Stimulated activated CD4-positive, alpha-beta T cell treated with anti-CD3 and anti-CD28 coated beads, Interleukin-4, amount 100 ng/mL, for 48 hours (primary cell): ENCODE measurements around the gene WBP2NL.

Source experiments
- DNase-seq, 2 donors: peaks; one replicate each; pipeline ENCODE4 v3.0.0-alpha.2; 2020; ENCODE audit warnings: low read depth in 2 of 2

The WBP2NL gene

DNA sequence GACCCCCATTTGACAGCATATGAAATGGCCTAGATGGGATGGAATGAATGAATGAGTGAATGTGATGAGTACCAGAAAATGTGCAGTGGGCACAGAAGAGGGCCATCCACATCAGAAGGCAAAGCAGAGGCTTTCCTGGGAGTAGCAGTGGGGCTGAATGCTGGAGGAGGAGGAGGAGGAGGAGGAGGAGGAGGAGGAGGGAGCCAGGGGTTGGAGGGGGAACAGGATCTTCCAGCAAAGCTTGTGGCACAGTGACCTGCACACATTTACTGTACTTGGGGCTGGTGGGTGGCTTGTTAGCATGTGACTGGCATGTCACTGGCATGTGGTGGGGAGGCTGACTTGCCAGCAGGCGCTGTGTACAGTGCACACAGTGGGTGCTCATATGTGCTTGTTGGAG lies 19.9 kb upstream of the WBP2NL start:
- no peak for DNase-seq

DNA sequence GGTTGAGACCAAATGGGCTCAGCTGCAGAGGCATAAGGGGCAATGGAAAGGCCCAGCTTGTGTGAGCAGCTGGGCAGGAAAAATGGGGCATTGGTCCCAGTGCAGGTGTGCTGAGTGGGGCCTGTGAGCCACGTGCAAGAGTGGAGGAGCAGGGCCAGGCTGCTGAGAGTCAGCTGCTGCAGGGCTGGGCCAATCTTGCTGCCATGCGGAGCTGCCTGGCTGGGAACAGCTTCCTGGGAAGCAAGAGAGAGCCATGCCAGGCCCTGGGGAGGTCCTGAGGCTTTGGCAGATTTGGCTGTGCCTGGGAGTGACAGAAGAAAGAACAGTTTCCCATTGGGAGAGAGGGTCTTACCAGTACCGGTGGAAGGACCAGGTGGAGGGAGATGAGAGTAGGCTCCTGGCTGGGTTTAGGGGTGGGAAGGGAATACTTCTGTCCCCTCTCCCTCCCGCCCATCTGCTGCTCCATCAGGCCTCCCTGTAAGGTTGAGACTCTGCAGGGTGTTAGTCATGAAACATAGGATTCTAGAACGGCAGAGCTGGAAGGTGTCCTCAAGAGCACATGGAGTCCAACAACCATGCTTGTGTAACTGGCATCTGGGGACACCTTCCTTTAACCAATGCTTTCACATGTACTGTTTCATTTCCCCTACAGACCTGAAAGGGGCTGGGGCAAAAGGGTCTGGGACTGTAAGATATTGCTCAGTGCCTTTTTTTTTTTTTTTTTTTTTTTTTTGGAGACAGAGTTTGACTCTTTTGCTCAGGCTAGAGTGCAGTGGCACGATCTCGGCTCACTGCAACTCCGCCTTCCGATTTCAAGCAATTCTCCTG lies 19.0 kb upstream of the WBP2NL start:
- DNase-seq: no peak

DNA sequence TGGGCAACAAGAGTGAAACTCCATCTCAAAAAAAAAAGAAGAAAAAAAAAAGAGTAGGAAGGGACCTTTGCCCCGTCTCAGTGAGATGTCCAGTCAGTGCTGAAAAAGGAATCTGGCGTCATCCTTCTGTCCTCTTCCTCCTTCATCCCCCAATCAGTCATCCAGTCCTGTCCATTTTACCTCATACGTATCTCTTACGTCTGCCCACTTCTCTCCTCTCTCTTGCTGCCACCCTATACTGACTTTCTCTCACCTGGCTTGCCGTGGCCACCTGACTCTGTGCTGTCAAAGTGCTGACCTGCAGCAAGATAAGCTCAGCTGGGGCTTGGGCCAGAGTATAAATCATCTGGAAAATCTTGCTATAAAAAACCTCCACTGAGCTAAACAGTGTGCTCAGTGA lies 15.7 kb upstream of the WBP2NL start:
- DNase-seq: no peak

DNA sequence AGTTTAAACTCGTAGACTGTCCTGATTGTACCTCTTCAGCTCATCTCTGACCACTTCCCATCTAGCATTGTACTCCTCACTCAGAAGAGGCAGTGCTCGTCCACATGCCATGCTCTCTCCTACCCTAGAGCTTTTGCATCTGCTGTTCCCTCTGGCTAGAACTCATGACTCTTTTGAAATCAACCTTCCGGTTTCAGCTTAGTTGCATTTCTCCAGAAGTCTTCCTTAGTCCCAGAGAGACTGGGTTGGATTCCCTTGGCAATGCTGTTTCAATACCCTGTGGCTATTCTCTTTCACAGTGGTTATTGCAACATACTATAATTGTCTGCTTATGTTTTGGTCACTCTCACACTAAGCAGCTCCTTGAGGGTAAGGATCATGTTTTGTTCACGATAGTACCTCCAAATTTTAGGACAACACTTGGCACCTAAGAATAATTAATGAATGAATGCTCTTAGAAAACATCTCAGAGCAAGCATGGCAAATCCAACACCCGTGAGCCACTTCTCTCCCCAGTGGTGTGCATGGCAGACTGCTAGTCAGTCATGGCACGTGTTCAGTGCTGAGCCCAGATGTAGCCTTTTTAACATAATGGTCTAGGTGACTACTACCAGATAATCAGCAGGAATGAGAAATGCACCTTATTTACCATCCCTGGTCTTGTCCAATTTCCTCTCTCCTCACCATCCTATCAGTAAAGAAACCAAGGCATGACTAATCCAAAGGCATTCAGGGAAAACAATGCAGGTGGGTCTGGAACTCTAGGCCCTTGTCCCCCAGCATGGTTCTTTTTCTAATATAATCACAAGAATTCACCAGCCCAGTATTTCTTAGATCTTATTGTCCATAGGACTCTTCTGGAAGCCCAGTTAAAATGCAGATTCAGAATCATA lies 14.8 kb upstream of the WBP2NL start:
- DNase-seq: no peak

DNA sequence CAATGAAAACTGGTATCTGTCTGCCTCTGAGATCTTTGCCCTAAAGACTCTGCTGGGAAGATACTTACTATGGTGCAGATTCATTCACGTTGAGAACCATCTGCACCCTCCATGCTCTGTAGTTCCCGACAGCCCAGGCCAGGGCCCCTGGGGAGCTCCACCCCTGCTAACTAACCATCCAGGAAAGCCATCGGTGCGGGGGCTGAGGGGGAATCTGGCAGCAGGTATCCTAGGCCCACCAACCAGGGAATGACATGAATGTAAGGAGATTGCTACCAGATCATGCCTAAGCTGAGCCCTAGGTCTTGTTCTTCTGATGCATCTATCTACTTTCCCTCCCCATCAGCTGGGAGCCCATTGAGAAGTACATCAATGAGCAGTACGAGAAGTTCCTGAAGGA lies 11.3 kb upstream of the WBP2NL start:
- DNase-seq: no peak

DNA sequence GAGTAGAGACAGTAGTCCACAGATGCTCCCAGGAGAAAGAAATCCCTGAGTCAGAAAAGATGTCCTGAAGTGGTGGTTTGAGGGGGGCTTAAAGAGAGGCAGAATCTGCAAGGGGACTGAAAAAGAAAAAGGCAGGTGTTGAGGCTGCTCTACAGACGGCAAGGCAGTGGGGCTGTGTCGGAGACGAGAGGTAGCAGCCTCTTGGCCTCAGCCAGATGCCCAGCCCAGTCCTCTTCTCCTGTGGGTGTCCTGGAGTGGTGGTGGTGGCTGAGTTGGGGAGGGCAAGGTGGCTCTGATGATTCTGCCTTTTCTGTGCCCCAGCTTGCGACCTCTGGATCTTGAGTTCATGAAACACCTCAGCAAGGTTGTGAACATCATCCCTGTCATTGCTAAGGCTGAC lies 9.3 kb upstream of the WBP2NL start:
- DNase-seq: no peak

DNA sequence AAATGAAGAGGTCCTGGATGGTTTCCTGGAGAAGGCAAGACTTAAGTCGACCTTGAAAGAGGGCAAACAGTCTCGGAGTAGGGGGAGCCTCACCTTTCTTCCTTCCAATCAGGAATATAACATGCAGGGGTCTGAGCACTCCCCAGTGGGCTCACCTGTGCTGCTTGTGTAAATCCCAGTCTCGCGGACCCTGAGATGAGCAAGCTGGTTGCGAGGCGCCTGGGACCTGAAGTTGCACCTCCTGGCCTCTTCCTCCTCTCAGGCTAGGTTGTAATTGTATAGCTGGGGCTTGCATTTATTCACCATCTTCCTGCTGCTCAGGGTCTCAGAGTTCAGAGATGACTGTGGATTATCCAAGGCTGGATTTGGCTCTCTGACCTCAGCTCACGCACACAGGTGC lies 7.5 kb upstream of the WBP2NL start:
- no peak for DNase-seq

DNA sequence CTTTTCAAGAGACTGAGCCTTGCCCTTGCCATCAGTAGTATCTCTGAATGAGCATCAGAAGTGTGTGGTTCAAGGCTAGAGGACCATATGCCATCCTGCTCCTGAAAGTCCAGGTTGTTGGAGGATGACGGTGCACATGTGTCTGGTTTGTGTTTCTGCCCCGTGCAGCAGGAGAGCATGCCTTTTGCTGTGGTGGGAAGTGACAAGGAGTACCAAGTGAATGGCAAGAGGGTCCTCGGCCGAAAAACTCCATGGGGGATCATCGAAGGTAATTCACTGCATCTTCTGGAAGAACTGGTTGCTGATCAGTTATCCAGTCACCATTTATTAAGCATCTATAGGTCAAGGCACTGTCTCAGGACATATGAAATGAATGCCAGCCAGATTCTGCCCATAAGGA lies 6.1 kb upstream of the WBP2NL start:
- DNase-seq: no peak

DNA sequence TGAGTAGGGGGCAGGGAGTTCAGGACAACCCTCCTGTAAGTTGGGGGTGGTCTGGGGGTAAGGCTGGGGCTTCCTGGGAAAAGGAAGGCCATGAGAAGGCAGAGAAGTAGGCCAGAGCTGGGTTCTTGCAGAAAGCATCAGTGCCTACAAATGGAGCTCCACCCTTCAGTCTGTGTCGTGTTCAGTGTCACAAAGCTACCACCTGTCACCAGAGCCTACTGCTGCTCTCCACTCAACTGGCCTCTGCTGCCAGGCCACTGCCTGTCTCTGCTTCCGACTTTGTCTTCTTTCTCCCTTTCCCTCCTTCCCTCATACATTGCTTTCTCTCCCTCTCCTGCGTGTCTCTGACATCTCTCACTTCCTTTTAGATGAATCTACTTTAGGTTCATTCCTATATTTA lies 3.4 kb upstream of the WBP2NL start:
- DNase-seq: no peak

DNA sequence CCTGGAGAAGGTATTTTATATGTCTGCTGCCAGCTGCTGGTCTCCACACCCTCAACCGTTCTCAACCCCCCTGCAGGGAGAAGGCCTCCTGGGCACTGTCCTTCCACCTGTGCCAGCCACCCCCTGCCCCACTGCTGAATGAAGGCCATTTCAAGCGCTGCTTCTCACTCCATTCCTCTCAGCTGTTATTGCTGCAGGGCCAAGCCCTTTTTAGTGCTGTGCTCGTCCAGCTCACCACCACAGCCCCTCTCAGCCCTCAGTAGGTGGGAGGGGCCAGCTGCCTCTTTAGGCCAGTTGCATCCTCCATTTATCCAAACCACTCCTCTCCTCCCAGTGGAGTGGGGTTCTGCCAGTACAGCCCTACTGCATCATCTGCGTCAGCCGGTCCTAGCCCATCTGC lies 1.8 kb upstream of the WBP2NL start:
- no peak for DNase-seq

DNA sequence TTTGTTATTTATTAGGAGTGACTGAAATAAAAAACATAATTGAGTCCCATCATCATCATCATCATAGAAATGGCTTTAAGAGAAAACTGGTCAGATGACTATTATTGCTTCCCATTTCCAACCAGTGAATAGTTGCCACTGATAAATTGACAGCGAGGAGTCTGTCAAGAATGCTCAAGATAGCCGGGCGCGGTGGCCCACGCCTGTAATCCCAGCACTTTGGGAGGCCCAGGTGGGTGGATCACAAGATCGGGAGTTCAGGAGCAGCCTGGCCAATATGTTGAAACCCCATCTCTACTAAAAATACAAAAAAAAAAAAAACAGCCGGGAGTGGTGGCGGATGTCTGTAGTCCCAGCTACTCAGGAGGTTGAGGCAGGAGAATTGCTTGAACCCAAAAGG lies 1.9 kb downstream of the WBP2NL start:
- no peak for DNase-seq

DNA sequence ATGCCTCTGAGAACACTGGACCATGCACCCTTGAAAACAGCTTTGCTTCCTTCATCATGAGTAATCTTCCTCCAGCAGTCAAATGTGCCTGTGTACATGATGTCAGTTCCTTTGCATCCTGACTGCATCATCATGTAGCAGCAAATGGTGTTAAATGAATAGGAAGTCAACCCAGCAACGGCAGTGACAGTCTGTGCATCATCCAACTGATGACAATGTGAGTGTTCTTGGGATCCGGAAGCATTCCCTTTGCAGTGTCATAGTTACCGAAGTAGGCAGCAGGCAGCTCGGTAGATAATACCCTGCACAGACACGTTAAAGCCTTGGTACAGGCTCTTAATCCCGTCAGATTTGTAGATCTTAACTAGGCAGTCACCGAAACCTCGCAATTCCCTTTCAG lies 2.5 kb downstream of the WBP2NL start:
- no peak for DNase-seq

DNA sequence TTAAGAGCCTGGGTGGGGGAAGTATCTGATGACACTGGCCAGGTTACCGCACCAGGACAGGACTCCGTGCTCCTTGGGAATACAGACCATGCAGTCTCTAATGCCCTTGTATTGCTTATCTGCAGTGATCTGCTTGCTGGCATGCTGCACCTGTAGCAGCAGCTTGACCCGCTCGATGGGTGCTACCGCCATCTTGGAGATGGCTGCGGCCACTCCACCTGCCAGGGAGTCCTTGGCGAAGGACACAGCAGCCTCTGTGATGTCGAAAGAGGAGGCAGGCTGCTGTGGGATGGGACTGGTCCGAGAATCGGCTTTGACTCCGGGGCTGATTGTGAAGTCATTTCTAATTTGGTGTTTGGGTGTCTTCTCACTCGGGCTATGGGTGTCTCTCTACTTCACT lies 3.1 kb downstream of the WBP2NL start:
- DNase-seq: no peak

DNA sequence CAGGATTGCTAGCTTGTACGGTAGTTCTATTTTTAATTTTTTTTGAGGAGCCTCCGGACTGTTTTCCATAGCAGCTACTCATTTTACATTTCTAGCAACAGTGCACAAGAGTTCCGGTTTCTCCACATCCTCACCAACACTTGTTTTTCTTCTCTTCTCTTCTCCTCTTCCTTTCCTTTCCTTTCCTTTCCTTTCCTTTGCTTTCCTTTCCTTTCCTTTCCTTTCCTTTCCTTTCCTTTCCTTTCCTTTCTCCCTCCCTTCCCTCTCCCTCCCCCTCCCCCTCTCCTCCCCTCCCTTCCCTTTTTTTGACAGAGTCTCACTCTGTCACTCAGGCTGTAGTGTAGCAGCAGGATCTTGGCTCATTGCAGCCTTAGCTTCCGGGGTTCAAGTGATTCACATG lies 9.3 kb downstream of the WBP2NL start:
- DNase-seq: no peak

DNA sequence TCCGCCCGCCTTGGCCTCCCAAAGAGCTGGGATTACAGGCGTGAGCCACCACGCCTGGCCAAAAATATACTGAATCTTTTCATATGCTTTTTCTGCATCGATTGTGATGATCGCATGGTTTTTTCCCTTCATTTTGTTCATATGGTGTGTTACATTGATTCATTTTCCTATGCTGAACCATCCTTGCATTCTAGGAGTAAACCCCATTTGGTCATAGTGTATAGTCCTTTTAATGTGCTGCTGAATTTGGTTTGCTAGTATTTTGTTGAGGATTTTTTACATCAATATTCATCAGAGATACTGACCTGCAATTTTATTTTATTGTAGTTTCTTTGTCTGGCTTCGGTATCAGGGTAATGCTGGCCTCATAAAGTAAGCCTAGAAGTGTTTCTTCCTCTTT lies 12.2 kb downstream of the WBP2NL start:
- DNase-seq: no peak

DNA sequence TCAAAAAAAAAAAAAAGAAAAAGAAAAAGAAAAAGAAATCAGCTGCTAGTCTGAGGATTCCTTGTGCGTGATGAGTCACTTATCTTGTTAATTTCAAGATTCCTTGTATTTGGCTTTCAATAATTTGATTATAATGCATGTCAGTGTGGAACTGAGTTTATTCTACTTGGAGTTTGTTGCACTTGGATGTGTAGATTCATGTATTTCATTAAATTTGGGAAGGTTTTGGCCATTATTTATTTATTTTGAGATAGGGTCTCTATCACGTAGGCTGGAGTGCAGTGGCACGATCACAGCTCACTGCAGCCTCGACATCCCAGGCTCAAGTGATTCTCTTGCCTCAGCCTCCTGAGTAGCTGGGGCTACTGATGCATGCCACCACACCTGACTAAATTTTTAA lies 14.8 kb downstream of the WBP2NL start:
- DNase-seq: no peak

DNA sequence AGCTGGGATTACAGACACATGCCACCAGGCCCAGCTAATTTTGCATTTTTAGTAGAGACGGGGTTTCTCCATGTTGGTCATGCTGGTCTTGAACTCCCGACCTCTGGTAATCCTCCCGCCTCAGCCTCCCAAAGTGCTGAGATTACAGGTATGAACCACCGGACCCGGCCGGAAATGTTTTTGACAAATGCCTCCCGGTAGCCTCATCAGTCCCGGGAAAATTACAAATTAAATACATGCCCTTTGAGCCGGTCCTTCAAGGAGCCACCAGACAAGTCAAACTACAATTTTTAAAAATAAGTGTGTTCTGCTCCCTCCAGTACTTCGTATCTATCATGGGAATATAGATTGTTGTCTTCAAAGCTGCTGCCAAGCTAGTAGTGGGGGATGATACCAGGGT lies 17.5 kb downstream of the WBP2NL start:
- no peak for DNase-seq

DNA sequence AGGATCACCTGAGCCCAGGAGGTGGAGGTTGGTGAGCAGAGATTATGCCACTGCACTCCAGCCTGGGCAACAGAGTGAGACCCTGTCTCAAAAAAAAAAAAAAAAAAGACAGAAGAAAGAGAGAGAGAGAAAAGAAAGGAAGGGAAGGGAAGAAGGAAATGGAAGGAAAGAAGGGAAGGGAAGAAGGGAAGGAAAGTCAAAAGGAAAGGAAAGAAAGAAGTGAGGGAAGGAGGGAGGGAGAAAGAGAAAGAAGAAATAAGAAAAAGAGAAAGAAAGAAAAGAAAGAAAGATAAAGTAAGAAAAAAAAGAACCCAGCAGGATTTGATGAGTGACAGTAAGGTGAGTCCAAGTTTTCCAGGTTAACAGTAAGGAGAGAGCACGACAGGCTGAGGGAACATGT lies 19.6 kb downstream of the WBP2NL start:
- no peak for DNase-seq

DNA sequence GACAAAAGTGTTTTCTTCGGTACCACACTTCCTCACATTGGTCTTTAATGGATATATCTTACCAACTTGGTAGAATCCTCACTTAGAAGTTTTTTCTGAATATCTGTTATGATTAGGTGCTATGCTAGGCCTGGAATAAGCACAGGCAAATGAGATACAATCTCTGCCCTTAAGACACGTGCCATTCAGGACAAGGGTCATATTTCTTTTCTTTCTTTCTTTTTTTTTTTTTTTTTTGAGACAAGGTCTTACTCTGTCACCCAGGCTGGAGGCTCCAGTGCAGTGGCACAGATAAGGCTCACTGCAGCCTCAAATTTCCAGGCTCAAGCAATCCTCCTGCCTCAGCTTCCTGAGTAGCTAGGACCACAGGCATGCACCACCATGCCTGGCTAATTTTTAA lies 23.0 kb downstream of the WBP2NL start:
- DNase-seq: no peak

DNA sequence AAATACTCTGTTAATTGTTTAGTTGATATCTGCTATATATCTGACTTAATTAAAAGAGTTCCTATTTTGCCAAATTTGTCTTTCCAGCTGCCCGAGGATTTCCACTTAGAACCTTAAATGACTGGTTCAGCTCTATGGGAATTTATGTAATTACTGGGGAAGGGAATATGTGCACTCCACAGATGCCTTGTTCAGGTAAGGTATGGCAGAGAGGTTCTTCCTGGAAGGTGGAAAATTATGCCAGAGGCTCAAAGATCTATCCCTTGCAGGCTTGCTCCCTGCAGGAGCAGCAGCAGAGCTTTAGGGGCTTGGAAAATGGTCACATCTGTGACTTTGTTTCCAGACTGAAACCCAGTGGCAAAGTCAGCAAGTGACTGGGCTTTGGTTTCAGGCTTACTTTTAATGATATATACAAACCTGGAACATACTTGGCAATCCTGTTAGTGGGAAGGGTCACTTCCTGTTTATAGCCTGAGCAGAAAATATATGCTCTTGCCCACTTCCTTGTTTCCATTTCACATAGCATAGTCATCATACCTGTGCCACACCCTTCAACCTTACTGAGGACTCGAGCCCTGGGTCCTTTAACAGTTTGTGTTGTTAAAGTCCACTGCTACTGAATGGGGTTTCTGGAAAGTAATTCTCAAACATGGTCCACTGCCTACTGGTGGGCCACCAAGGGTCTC lies 23.7 kb downstream of the WBP2NL start:
- DNase-seq: no peak

DNA sequence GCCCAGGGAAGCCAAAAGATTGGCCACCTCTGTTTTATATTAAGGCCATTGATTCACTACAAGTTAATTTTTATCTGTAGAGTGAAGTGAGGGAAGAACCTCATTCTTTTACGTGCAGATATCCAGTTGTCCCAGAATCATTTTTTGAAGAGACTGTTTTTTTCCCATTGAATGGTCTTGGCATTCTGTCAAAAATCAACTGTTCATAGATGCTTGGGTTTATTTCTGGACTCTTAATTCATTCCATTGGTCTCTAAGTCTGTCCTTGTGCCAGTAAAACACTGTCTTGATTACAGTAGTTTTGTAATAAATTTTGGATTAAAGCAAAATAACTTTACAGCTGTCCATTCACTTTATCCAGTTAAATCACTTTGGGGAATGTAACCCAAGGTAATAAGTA lies 26.8 kb downstream of the WBP2NL start:
- no peak for DNase-seq

DNA sequence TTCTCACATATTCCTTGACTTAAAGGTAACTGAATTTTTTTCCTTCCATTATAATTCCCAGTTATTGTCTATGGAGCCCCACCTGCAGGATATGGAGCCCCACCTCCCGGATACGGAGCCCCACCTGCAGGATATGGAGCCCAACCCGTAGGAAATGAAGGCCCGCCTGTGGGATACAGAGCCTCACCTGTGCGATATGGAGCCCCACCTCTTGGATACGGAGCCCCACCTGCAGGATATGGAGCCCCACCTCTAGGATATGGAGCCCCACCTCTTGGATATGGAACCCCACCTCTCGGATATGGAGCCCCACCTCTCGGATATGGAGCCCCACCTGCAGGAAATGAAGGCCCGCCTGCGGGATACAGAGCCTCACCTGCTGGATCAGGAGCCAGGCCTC lies 28.1 kb downstream of the WBP2NL start:
- DNase-seq: no peak
